GM19023 (cell line): ENCODE data around the gene SPIB.
"Not testable (repeated sequence)": the region's sequence is repeated elsewhere in the genome, so short reads cannot be mapped to it uniquely, and the experiment has no call there.

Experiments
- ATAC-seq: cut with Tn5 transposase; IDR thresholded peaks from one replicate; pipeline ENCODE4 v1.9.1; 2021; ENCODE audit warnings: mild to moderate bottlenecking, moderate library complexity; ENCODE audit not compliant: unreplicated experiment

The SPIB gene

DNA sequence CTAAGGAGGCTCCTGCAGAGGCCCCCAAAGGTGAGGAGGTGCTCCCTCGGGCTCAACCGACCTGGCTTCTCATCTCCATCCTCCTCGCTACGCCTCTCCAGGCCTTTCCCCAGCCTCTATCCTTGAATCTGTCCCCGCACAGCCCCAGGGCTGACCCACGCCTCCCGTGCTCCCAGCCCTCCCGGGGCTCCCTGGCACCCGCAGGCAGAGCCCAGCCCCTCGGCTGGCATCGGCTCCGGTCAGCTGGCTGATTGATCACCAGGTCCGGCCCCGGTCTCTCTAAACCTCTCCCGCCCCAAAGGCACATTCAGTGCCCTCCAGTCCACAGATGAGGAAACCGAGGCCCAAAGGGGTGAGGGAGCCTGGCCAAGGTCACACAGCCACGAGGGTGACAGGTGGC is 16.5 kb downstream of the SPIB start:
- ATAC-seq: no peak

DNA sequence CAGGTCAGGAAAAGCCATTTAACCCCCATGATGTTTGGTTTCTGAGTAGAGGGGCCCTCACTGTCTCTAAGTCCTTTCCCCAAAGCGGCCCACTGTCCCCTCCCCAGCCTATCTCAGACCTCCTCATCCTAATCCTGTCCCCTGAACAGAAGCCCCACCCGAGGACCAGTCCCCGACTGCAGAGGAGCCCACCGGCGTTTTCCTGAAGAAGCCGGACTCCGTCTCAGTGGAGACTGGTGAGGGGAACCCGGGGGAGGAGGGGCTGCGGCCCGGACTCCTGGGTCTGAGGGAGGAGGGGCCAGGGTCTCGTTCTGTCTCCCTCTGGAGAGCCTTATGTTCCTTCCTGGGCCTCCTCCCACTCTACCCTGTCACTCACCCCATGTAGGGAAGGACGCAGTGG is 16.9 kb downstream of the SPIB start:
- no peak for ATAC-seq

DNA sequence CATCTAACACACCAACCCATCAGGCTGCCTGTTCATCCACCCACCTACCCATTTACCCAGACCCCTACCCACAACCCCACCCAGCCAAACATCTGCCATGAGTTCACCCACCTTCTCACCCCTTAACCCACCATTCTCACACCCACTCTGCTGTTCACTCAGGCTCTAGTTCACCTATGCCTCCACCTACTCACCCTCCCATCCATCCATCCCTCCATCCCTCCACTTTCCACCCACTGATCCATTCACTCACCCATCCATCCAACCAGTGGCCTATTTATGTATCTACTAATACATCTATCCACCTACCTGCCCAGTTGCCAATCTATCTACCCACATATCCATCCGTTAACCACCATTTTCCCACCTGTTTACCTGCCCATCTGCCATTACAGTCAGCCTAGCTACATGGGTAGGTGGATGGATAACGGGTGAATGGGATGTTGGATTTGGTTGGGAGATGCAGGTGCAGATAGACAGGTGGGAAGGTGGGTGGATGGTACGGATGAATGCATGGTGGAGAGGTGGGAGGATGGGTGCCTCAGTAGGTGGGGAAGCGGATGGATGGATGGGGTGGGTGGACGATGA is 19.2 kb downstream of the SPIB start:
- no peak for ATAC-seq

DNA sequence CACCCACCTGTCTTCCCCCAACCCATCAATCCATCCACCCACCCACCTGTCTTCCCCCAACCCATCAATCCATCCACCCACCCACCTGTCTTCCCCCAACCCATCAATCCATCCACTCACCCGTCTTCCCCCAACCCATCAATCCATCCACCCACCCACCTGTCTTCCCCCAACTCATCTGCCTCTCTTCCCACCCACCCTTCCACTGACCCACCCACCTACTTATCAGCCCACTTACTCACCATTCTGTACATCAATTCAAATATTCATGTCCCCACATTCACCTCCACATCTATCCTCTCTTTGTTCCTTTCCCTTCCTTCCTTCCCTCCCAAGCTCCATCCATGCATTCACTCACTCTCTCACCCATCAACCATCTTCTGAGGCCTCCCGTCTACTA is 20.4 kb downstream of the SPIB start:
- ATAC-seq: not testable (repeated sequence)

DNA sequence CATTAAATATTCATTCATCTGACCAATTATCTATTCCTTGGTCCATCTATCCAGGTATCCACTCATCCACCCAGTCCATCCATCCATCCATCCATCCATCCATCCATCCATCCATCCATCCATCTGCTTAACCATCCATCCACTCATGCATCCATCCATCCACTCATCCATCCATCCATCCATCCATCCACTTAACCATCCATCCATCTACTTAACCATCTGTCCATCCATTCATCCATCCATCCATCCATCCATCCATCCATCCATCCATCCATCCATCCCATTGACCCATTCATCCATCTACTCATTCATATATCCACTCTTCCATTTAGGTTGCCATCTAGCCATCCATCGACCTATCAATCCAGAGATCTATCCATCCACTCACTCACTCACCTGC is 25.3 kb downstream of the SPIB start:
- ATAC-seq: no peak

DNA sequence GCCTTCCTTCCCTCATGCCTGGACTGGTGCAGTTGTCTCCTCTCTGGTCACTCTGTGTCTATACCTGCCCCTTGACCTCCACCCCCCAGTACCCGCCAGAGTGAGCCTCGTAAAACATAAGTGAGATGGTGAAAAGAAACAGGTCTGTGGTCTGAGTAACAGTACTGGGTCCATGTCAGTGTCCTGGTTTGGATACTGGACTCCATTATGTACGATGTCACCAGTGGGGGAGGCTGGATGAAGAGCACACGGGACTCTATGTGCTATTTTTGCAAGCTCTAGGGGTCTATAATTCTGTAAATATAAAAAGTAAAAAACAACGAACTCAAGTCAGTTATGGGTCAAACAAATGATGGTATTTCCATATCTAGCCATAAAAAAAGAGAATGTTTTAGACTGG is 28.3 kb downstream of the SPIB start:
- ATAC-seq: no peak

DNA sequence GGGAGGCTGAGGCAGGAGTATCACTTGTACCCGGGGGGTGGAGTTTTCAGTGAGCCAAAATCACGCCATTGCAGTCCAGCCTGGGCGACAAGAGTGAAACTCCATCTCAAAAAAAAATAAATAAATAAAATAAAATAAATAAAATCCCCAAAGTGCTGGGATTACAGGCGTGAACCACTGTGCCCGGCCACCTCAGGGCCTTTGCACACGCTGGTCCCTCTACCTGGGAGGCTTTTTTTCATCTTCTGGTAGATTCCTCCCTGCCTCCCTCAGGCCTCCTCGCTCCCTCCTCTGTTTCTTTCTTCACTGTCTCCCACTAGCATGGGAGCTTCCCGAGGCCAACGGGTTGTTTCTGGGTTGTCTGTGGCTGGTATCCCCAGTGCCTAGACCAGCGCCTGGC is 29.0 kb downstream of the SPIB start:
- no peak for ATAC-seq

DNA sequence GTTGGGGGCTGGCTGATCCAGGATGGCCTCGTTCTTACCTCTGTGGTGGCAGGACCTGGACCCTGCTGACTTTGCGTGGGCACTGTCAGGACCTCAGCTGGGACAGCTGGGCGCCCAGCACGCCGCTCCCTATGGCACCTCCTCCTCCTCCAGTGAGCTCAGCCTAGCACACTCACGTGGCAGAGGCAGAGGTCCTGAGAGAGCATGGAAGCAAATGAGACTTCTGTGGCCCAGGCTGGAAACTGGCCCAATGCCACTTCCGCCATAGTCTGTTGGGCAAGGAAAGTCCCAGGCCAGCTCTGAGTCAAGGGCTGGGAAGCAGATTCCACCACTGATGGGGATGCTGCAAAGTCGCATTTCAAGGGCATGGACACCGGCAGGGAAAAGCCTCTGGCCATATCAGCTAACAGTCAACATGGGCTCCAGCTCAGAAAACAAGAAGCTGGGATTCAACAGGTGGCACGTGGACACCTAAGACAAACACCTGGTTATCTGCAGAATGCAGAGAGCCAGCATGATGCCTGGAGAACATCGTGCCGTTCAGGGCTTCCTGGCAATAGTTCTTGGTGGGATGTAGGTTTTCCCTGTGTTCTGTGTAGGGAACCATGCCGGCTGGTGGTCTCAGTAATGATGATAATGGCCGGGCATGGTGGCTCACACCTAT is 30.6 kb downstream of the SPIB start:
- ATAC-seq: no peak

DNA sequence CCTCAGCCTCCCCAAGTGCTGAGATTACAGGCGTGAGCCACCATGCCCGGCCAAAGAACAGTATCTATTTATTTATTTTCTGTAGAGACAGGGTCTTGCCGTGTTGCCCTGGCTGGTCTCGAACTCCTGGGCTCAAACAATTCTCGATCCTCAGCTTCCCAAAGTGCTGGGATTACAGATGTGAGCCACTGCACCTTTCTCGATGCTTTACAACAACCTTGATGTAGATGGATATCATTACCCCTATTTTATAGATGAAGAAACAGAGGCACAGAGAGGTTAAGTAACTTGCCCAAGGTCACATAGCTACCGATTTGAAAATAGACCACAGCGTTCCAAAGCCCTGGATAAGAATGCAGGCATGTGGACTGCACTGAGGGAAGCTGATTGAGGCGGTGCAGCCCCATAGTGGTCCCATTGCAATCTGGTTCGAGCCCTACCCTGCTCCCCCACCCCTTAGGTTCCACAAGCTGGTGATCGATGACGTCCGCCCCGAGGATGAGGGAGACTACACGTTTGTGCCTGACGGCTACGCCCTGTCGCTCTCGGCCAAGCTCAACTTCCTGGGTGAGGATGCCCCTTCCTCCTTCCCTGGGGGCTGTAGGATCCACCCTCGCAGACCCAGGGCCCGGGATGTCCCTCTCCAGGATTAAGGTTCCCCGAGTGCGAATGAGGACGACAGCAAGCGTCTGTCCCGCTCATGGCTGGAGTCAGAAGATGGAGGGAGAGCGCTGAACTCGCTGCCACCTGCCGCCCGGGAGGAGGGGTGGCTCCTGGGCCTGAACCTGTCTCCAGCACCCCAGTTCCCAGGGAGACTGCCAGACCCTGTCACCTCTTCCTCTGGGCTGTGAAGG is 31.9 kb downstream of the SPIB start:
- ATAC-seq: no peak

DNA sequence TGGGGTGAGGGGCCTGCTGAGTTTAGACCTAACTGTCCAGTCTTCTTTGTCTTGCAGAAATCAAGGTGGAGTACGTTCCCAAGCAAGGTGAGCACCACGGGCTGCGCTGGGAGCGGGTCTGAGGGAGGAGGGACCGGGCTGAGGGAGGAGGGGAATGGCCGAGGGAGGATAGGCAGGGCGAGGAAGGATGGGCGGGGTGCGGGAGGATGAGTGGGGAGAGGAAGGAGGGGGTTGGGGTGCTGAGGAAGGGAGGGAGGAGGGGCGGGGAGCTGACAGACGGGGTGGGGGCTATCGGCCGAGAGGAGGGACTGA is 32.4 kb downstream of the SPIB start:
- no peak for ATAC-seq

DNA sequence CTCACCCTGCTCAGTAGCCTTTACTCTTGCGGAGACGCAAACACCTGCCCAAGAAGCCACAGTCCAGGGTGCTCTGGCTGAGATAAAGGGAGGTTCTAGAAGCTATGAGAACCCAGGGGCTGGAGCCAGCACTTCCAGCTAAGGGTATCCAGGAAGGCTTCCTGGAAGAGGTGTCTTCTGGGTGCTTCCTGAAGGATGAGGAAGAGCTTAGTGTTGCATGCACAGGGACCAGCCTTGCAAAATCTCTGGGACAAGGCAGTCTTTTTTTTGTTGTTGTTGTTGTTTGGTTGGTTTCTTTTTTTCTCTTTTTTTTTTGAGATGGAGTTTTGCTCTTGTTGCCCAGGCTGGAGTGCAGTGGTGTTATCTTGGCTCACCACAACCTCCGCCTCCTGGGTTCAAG is 34.5 kb downstream of the SPIB start:
- no peak for ATAC-seq

DNA sequence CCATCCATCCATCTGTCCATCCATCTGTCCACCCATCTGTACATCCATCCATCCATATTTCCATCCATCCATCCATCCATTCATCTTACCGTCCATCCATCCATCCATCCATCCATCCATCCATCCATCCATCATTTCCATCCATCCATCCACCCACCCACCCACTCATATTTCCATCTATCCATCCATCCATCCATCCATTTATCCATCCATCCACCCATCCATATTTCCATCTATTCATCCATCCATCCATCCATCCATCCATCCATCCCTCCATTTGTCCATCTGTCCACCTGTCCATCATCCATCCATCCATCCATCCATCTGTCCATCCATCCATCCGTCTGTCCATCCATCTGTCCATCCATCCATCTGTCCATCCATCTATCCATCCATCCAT is 37.3 kb downstream of the SPIB start:
- ATAC-seq: no peak

DNA sequence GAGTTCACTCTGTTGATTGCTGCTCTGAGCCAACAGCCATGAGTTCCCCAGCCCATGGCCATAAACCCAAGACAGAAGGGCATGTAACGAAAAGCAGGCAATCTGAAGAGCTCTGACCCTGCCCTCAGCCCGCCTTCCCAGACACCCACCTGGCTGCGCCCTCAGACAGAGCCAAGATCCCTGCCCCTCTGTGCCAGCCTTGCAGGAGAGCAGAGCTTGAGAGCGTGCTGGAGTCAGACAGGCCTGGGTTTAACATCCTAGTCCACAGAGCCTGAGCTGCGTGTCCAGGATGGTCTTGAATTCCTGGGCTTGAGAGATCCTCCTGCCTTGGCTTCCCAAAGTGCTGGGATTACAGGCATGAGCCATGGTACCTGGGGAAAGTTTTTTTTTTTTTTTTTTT is 38.6 kb downstream of the SPIB start:
- ATAC-seq: no peak

DNA sequence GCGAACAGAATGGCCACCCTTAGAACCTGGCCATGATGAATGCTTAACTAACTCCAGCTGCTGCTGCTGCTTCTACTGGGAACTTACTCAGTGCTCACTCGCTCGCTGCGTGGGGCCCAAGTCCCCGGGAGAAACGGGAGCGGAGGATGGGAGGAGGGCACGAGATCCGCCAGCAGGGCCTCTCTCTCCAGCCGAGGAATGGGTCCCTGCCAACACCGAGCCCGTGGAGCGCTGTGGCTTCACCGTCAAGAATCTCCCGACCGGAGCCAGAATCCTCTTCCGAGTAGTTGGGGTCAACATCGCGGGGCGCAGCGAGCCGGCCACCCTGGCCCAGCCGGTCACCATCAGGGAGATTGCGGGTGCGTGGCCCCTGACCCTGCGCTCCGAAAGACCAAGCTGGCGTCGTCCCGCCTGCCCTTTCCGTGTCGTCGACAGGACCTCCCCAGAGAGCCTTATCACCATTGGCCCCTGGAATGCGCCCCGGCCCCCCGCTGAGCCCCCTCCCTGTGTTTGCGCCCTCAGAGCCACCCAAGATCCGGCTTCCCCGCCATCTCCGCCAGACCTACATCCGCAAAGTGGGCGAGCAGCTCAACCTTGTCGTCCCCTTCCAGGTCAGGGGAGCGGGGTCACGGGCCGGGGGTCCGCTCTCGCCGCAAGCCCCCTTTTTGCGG is 39.8 kb downstream of the SPIB start:
- ATAC-seq: no peak

DNA sequence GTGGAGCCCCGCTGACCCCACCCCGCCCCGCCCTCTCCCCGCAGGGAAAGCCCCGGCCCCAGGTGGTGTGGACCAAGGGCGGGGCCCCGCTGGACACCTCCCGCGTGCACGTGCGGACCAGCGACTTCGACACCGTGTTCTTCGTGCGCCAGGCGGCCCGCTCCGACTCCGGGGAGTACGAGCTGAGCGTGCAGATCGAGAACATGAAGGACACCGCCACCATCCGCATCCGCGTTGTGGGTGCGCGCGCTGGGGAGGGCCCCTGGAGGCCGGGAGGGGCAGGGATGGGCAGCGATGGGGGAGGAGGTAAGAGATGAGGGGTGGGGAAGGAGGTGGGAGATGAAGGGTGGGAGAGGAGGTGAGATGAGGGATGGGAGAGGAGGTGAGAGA is 40.3 kb downstream of the SPIB start:
- ATAC-seq: no peak

DNA sequence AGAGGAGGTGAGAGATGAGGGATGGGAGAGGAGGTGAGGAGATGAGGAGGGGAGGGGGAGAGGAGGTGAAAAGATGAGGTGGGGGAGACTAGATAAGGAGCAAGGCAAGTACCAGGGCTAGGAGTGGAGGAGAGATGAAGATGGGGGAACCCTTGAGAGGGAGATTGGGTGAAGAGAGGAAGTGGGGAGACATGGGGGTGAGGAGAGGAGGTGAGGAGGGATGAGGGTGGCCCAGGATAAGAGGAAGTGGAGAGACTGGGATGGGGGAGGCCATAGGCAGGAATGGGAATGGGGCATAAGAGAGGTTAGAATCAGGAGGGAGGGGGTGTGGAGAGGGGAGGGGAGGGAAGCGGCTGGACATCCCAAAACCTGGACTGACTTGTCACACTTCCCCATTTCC is 40.9 kb downstream of the SPIB start:
- no peak for ATAC-seq

DNA sequence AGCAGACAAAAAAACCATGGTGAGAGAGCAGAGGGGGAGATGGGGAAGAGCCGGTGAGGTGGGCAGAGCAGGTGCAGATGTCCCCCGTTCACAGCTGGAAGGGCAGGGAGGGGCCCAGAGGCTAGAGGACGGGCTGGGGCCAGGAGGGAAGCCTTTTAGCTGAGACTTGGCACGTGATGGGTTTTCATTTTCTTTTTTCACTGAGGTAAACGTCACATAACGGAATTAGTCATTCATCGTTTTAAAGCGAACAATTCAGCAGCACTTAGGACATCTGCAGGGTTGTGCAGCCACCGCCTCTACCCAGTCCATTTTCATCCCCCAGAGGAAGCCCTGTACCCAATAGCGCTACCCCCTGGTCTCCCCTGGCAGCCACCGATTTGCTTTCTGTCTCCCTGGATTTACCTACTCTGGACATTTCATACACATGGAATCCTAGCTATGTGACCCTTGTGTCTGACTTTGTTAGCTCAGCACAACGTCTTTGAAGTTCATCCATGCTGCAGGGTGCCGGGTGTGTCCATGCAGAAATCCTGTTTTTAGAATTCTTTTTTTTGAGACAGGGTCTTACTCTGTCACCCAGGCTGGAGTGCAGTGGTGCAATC is 41.5 kb downstream of the SPIB start:
- ATAC-seq: peak; percentile 56

DNA sequence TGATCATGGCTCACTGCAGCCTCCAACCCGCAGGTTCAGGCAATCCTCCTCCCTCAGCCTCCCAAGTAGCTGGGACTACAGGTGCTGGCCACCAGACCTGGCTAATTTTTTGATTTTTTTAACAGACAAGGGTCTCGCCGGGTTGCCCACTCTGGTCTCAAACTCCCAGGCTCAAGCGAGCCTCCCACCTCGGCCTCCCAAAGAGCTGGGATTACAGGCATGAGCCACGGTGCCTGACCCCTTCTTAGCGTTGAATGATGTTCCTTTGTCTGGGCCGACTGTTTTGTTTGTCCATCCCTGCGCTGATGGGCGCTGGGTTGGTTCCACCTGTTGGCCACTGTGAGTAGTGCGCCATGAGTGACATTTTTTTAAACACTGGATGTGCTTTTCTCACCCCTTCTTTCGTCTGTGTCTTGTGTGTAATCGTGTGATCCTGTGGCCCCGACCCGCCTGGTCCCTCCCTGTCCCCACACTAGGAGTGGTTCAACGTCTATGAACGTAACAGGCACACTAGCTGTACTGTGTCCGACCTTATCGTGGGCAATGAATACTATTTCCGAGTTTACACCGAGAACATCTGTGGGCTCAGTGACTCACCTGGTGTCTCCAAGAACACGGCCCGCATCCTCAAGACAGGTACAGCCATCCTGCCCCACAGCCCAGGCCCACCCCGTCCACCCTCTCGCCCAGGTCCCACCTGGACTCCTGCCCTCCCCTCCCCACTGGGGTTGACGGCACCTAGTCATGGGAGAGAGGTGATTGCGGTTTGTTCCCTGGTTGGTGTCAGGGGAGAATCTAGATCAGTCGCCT is 42.5 kb downstream of the SPIB start:
- ATAC-seq: no peak

DNA sequence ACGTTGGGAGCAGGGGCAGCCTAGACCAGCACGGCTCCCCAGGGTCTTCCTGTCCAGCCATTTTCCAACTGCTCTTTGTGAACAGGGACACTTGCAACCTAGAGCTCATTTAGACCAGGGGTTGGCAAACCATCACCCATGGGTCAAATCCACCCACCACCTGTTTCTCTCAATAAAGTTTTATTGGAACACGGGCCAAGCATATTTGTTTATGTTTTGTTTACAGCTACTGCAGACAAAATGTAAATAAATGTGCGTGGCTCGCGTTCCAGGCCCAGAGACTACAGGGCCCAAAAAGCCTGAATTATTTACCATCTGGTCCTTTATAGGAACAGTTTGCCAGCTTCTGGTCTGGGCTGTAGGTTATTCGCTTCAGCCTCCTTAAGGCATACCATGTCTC is 44.2 kb downstream of the SPIB start:
- no peak for ATAC-seq

DNA sequence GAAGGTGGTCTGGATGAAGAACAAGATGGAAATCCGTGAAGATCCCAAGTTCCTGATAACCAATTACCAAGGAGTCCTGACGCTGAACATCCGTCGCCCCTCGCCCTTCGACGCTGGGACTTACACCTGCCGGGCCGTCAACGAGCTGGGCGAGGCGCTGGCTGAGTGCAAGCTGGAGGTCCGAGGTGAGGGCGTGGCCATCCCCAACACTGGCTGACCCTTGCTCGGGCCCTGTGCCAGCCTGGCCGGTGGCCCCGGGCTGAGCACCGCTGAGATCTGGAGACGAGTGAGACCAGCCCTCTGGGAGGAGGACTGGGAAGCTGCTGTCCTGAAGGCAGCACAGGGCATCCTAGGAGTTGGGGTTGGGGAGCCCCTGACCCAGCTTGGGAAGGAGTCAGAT is 45.6 kb downstream of the SPIB start:
- ATAC-seq: no peak

DNA sequence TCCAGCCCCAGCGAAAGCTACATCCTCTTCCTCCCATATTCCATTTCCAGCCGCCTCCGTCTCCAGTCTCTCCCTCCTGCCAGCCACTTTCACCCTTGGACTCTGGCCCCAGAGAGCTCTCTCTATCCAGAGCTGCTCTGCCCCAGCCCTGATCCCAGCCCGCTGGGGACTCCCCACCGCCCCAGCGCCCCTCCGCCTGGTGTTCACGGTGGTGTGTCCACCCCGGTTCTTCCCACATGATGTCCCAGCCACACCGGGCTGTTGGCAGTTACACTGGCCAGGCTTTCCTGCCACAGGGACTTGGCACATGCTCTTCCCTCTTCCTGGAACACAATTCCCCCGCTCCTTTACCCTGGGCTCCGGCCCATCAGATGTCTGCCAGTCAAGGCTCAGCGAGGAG is 46.3 kb downstream of the SPIB start:
- no peak for ATAC-seq
